ENCODE results near the gene EEF1A2. TPM values are rescaled to one million over a fixed set of nuclear protein-coding genes. Genes with fewer than 3 reads are reported as not detected.

EEF1A2 gene
- total RNA-seq, 1 experiment from 2014 or later = 75.2 TPM

- intact Hi-C loops (cut with micrococcal nuclease; ENCODE audit: unreplicated experiment) = no loop called here
- no peak for TF ChIP-seq CTCF (conservative IDR thresholded peaks at IDR 0.05)
- TF ChIP-seq EZH2 (IDR thresholded peaks at IDR 0.05; ENCODE audit: low read depth) = no peak
- Histone ChIP-seq H3F3A (ENCODE audit: insufficient read depth, low read depth) (peaks cover 33% of the 10 kb centered on the region; the same call in 1 of the 2 replicates), H3K9me2 (ENCODE audit: insufficient read depth) (no peaks in the 10 kb centered on the region), H2AFZ (no peak overlapping the region), H4K20me1 (ENCODE audit: insufficient read depth) (no peaks in the 10 kb centered on the region), H3K4me1 (replicated peaks; ENCODE audit: insufficient read depth) (peaks cover 68% of the 10 kb centered on the region), H3K27me3 (ENCODE audit: insufficient read depth, low read depth) (no peaks in the 10 kb centered on the region), H3K4me3 (peak overlapping the region; percentile 48), H3K9me3 (ENCODE audit: insufficient read depth, low read depth) (no peaks in the 10 kb centered on the region), H3K27ac (no peak overlapping the region), H3K79me2 (ENCODE audit: low read depth) (peaks cover 6% of the 10 kb centered on the region; the same call in 1 of the 2 replicates), H3K36me3 (ENCODE audit: low read depth) (no peaks in the 10 kb centered on the region), H3K4me2 (peak overlapping the region; percentile 97)
- no TSS peak for BruUV-seq (replicated peaks)
- DNase-seq = no peak
- ChIA-PET CTCF (interaction anchor here (0.5 kb wide), 1 partner anchor 83 kb away, joined by 4 read pairs; no protein-coding TSS in a partner anchor), POLR2A (ENCODE audit: unreplicated experiment) (interaction anchor here (0.6 kb wide), 1 partner anchor 170 kb away, joined by 11 read pairs; no protein-coding TSS in a partner anchor)
Observed at GRCh38 chr20:63541371-63541770, 42.5 kb upstream of the EEF1A2 start.

- Histone ChIP-seq H3K4me1 (replicated peaks; ENCODE audit: insufficient read depth) (peaks cover 61% of the 10 kb centered on the region), H3K79me2 (ENCODE audit: low read depth) (peaks cover 6% of the 10 kb centered on the region; the same call in 1 of the 2 replicates), H3K27me3 (ENCODE audit: insufficient read depth, low read depth) (no peaks in the 10 kb centered on the region), H3K4me2 (peak overlapping the region; percentile 97), H3K27ac (no peak overlapping the region), H3K4me3 (peak overlapping the region; percentile 48; the same call in 1 of the 2 replicates), H3K9me3 (ENCODE audit: insufficient read depth, low read depth) (no peaks in the 10 kb centered on the region), H2AFZ (no peak overlapping the region), H3F3A (ENCODE audit: insufficient read depth, low read depth) (peaks cover 27% of the 10 kb centered on the region; the same call in 1 of the 2 replicates), H3K9me2 (ENCODE audit: insufficient read depth) (no peaks in the 10 kb centered on the region), H4K20me1 (ENCODE audit: insufficient read depth) (no peaks in the 10 kb centered on the region), H3K36me3 (ENCODE audit: low read depth) (no peaks in the 10 kb centered on the region)
- CTCF ChIA-PET = no interaction called here
- BruUV-seq (replicated peaks) = no TSS peak
- TF ChIP-seq EZH2 (IDR thresholded peaks at IDR 0.05; ENCODE audit: low read depth) (no peak), CTCF (conservative IDR thresholded peaks at IDR 0.05) (no peak)
- POLR2A ChIA-PET (ENCODE audit: unreplicated experiment) = no interaction called here
- no peak for DNase-seq
- intact Hi-C loops (cut with micrococcal nuclease; ENCODE audit: unreplicated experiment) = no loop called here
Observed at GRCh38 chr20:63540417-63541186, 41.7 kb upstream of the EEF1A2 start.

GRCh38 chr20:63539441-63540370 is 40.8 kb upstream of the EEF1A2 start:
- intact Hi-C loops (cut with micrococcal nuclease; ENCODE audit: unreplicated experiment) = loop anchor here (2.0 to 5.0 kb wide), 4 partner anchors 41 to 581 kb away; partner anchors contain the start of gene ARFRP1
- peaks cover 28% of the 10 kb centered on the region; the same call in 1 of the 2 replicates for H3F3A ChIP-seq (ENCODE audit: insufficient read depth, low read depth)
- CTCF ChIA-PET = interaction anchor here (0.6 to 3.0 kb wide), 4 partner anchors 13 to 434 kb away, joined by 3 to 43 read pairs (median 4); no protein-coding TSS in a partner anchor

More at GRCh38 chr20:63539441-63540370, 40.8 kb upstream of the EEF1A2 start:
- no peaks in the 10 kb centered on the region for H3K36me3 ChIP-seq (ENCODE audit: low read depth)
- H3K4me1 ChIP-seq (replicated peaks; ENCODE audit: insufficient read depth) = peaks cover 59% of the 10 kb centered on the region
- H3K79me2 ChIP-seq (ENCODE audit: low read depth) = peaks cover 6% of the 10 kb centered on the region; the same call in 1 of the 2 replicates
- no peaks in the 10 kb centered on the region for H4K20me1 ChIP-seq (ENCODE audit: insufficient read depth)
- H3K27ac ChIP-seq = peak overlapping the region; percentile 90; the same call in 1 of the 2 replicates
- H3K27me3 ChIP-seq (ENCODE audit: insufficient read depth, low read depth) = no peaks in the 10 kb centered on the region
- no peaks in the 10 kb centered on the region for H3K9me3 ChIP-seq (ENCODE audit: insufficient read depth, low read depth)
- H3K4me3 ChIP-seq = peak overlapping the region; percentile 66; the same call in 1 of the 2 replicates
- BruUV-seq (replicated peaks) = no TSS peak
- H2AFZ ChIP-seq = no peak overlapping the region
- DNase-seq = no peak
- TF ChIP-seq CTCF (conservative IDR thresholded peaks at IDR 0.05) (no peak), EZH2 (IDR thresholded peaks at IDR 0.05; ENCODE audit: low read depth) (no peak)
- H3K9me2 ChIP-seq (ENCODE audit: insufficient read depth) = no peaks in the 10 kb centered on the region
- POLR2A ChIA-PET (ENCODE audit: unreplicated experiment) = interaction anchor here (0.9 kb wide), 1 partner anchor 417 kb away, joined by 4 read pairs; no protein-coding TSS in a partner anchor
- peak overlapping the region; percentile 97 for H3K4me2 ChIP-seq

Measured in PC-9 (cell line).